GM18517 (cell line): ENCODE data around the gene KCNC3.

Experiments used
- ATAC-seq: cut with Tn5 transposase; IDR thresholded peaks from one replicate; pipeline ENCODE4 v1.9.1; 2021; ENCODE audit warnings: mild to moderate bottlenecking, moderate library complexity; ENCODE audit not compliant: unreplicated experiment

KCNC3 gene

GRCh38 chr19:50329146-50329925, at the start of gene KCNC3:
KCNC3 (minus strand) TSS chr19:50329377; CDS start chr19:50329082, 295 bp downstream.
- peak; percentile 52 for ATAC-seq

DNA sequence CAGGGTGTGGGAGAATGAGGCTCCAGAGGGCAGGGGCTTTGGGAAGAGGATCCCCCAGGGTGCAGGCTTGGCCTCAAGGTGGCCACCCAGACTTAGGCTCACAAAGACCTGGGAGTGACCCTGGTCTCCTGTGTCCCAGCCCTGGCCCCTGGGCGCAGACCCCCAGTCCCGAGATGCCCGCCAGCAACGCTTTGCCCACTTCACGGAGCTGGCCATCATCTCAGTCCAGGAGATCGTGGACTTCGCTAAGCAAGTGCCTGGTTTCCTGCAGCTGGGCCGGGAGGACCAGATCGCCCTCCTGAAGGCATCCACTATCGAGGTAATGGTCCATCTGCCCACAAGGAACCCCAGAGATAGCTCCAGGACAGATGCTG, 49.7 kb upstream of the KCNC3 start:
- no peak for ATAC-seq

DNA sequence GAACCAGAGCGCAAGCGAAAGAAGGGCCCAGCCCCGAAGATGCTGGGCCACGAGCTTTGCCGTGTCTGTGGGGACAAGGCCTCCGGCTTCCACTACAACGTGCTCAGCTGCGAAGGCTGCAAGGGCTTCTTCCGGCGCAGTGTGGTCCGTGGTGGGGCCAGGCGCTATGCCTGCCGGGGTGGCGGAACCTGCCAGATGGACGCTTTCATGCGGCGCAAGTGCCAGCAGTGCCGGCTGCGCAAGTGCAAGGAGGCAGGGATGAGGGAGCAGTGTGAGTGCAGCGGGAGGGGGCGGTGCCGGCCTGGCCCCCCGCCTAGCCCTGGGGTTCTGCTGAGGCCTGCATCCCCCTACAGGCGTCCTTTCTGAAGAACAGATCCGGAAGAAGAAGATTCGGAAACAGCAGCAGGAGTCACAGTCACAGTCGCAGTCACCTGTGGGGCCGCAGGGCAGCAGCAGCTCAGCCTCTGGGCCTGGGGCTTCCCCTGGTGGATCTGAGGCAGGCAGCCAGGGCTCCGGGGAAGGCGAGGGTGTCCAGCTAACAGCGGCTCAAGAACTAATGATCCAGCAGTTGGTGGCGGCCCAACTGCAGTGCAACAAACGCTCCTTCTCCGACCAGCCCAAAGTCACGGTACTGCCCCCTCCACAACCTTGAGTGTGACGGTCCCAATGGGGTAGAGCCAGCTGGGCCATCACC, 49.1 kb upstream of the KCNC3 start:
- ATAC-seq, result no peak

GRCh38 chr19:50377517-50377916, 48.3 kb upstream of the KCNC3 start:
- no peak for ATAC-seq

DNA sequence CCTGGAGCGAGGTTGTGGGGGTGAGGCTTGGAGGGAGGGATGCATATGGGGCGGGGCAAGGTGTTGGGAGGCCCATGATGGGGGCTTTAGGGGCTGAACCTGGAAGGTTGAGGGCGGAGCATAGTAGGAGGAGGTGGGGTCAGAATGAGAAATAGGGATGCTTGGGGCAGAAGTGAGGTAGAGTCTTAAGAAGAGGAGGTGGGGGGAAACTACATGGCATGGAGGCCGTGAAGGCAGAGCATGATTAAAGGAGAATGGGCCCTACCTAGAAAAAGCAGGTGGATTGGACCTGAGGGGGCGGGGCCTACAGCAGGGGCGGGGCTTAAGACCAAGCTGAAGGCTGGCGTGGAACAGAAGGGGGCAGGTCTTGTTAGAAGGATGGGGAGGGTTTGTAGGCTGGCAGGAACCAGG, 47.9 kb upstream of the KCNC3 start:
- no peak for ATAC-seq

DNA sequence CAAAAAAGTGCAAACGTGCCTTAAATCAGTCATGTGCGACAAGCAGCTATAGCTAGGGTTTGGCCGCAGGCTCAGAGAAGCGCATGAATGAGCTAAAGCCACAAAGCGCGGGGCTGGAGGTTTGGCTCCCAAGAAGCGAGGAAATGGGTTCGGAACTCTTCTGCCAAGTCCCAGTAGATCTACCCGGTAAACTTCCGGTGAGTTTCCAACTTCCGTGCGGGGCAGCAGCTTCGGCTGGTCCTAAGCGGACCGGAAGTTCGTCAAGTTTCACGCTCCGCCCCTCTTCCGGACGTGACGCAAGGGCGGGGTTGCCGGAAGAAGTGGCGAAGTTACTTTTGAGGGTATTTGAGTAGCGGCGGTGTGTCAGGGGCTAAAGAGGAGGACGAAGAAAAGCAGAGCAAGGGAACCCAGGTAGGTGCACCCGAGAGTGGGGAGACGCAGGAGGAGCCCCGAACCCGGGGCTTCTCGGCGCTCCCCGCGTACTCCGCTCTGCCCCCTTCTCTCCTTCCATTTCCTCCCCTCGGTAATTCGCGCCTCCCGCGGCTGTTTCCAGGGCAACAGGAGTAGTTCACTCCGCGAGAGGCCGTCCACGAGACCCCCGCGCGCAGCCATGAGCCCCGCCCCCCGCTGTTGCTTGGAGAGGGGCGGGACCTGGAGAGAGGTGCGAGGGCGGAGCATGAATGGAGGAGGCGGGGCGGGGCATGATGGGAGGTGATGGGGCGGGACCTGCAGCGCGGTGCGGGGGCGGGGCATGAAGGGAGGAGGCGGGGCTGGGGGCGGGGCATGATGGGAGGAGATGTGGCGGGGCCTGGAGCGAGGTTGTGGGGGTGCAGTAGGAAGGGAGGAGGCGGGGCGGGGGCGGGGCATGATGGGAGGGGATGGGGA, 47.2 kb upstream of the KCNC3 start, which contains the start of gene NR1H2:
Gene NR1H2, plus strand, starts transcription at position 292 of the 885 bp plus-strand sequence. CDS start 1,149 bp downstream, outside the sequence.
- ATAC-seq, result peak; percentile 87

GRCh38 chr19:50371914-50372475, 42.8 kb upstream of the KCNC3 start:
- ATAC-seq, result no peak

DNA sequence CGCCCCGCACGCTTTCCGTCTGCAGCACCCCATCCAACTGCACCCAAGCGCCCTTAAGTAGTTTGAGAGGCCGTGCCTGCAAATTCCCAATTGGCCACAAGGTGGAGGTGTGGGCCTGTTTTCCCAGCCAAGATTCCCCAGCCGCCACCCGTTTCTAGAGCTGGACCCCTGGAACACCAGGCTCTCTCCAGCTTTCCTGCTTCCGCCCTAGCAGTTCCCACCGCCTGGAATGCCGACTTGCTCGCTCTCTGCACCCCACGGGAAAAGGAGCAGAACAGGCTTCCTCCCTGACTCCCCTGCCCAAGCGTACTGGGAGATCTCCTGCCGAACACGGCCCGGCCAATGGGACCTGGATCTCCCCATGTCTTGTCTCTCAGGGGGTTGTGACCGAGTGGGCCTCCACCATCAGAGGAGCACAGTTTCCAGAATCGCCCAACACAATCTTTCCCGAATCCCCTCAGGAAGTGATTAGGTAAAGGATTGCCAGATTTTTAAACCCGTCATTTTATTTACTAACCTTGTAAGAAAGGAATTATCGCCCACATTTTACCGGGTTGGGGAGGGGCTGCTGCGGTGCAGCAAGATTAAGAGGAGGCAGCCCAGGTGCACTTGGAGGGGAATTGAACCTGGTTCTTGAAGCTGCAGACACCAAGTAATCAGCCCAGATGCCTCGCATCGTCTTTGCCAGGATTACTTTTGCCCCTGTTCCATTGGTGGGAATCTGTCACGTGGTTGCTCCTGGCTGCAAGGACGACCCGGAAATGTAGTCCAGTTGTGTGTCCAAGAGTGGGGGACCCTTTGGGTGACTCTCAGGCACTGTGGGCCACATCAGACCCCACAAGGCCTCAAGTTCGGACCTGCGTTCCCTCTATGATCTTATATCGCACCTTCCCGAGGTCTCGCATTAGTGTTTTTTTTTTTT, 39.7 kb upstream of the KCNC3 start:
- no peak for ATAC-seq

GRCh38 chr19:50365434-50366306, 36.5 kb upstream of the KCNC3 start, which contains the start of gene NAPSA:
NAPSA (minus strand) TSS chr19:50365639; CDS start chr19:50365621, 18 bp downstream.
- ATAC-seq, result no peak

DNA sequence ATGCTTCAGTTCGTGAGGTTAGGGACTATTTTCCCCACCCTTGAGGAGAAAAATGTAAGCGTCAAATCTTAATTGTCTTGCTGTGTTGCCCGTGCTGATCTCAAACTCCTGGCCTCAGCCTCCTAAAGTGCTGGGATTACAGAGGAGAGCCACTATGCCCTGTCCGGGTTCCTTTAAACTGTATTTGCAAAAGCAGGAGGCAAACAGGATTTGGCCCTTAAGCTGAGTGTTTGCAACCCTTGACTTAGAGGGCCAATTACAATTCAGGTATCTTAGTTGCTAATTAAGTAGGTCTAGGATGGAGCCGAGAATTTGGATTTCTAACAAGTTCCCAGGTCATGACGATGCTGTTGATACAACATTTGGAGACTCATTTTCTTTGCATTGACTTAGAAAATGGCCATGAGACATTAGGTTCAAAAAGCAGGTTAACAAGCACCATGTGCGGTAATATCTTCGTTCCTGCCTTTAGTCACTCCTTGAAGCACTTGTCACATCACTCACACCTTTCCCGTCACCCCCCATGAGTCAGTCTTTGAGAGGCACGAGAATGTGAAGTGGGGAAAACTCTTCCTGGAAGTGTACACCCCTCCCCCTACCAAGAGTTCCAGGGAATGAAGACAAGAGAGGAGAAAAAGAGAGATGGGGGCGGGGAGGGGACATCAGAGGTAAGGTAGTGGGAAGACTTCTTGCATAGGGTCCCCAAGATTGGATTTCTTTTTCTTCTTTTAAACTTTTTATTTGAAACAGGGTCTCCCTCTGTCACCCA, 33.7 kb upstream of the KCNC3 start:
- no peak for ATAC-seq

- no peak for ATAC-seq
Measured at GRCh38 chr19:50362030-50362412, 32.8 kb upstream of the KCNC3 start.

DNA sequence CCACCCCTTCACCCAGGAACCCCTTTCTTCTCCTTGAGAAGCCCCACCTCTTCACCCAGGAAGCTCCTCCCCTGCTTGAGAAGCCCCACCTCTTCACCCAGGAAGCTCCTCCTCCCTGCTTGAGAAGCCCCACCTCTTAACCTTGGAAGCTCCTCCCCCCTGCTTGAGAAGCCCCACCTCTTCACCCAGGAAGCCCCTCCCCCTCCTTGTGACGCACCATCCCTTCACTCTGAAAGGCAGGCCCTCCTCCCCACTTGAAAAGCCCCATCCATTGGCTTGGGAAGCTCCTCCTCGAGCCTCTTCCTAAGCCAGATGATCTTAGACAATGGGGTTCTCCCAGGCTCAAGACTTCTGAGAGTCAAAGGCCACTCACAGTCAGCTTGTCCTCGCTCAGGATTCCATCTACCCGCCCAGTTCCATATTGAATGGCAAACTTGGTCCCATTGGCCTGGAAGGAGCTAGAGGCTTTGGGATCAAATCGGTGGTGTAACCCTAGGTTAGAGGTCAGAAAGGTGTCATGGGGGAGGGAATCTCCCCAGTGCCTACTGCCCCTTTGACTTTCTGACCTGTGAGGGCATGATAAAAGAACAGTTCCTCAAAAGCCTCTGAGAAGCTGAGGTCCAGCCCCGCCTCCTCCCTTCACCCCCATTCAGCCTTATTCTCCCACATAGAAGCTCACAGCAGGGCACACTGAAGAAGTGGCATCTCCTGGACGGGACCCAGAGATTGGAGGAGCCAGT, 32.3 kb upstream of the KCNC3 start:
- ATAC-seq, result no peak

GRCh38 chr19:50359328-50359818, 30.2 kb upstream of the KCNC3 start:
- no peak for ATAC-seq

- ATAC-seq, result no peak
Measured at GRCh38 chr19:50358483-50359327, 29.5 kb upstream of the KCNC3 start.

- ATAC-seq, result no peak
Measured at GRCh38 chr19:50357178-50358100, 28.3 kb upstream of the KCNC3 start.
